ENCODE results near the gene RAB17. TPM values are rescaled to one million over a fixed set of nuclear protein-coding genes. Genes with fewer than 3 reads are reported as not detected.
"Not testable (repeated sequence)": the region's sequence is repeated elsewhere in the genome, so short reads cannot be mapped to it uniquely, and the experiment has no call there.

RAB17 gene
- polyA plus RNA-seq, 4 donors = 14.9 to 22.6 (median 16.9) TPM

DNA sequence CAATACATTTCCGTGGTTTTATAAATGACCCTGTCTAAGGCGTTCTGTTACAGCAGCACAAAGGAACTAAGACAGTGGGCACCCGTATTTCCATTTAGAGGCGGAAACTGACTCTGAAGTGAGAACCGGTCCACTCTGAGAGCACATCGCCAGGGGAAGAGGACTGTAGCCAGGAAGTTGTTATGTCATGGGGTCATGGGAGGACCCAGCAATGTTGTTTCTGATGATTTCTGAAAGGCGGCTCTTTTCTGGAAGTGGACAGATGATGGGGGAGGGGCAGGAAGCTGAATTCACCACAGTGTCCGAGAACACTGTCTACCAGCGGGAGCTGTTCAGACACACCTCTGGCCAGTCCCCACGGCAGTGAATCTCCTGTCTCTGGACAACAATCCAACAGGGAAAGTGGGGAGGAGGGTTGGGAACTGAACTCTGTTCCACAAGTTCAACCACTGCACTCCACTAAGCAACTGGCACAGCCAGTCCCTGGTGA, 34.7 kb upstream of the RAB17 start:
- DNase-seq (ENCODE audit: low read depth in 4 of 4, low spot score in 2 of 4) = no peak

DNA sequence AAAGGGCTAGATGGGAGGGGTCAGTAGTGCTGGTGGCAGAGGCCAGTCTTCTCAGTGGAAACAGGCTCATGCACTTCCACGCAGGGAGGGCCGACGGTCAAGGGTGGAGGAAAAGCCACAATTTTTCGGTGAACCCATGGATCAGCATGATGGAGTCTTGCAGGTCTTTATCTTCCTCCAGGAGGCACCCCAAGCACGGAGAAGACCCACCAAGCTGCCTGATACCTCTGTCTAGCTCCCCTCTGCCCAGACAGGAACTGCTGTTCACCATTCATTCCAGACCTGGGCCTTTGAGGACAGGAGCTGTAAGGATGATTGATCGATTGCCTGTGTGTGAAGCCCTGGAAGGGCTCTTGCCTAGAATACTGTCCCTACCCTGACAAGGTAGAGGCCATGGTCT, 34.0 kb upstream of the RAB17 start:
- DNase-seq (ENCODE audit: low read depth in 4 of 4, low spot score in 2 of 4) = no peak

GRCh38 chr2:237623428-237624403, 33.2 kb upstream of the RAB17 start:
- DNase-seq (ENCODE audit: low read depth in 4 of 4, low spot score in 2 of 4) = no peak

- DNase-seq (ENCODE audit: low read depth in 4 of 4, low spot score in 2 of 4) = no peak
Measured at GRCh38 chr2:237618449-237618848, 27.9 kb upstream of the RAB17 start.

- no peak for DNase-seq (ENCODE audit: low read depth in 4 of 4, low spot score in 2 of 4)
Measured at GRCh38 chr2:237617587-237617982, 27.1 kb upstream of the RAB17 start.

DNA sequence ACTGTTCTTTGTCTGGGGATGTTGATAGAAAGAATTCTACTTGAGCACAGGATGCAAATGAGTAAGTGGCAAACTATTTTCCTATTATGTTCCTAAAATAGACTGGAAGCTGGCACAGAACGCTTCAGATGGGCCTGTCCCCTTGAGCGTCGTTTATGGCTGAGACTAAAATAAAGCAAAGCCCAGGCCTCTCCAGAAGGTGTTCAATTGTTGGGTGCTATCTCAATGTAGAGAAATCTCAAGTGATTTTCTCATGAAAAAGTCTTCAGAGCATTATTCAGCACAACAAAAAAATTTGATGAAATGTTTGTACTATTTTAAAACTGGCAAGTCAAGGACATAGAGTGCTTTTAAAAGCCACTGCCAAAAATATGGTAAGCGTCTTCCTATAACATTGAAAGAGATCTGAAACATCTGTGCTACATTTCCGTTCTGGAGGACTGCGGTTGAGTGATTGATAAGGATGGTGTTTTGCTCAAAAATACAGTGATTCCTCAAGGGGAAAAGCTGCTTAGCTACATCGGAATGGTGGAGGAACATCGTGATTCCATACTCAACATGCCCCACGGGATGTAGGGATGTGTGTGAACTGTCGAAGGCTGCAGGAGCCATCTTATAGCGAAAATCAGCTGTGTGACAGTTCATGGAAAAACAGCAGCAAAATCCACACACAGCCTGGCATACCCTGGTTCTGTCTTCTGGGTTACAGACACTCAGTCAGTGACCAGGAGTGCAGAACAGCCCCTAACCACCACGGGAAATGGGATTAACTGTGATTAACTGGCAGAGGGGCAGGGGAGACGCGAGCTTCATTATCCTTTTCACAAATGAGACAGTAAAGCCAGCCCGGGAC, 26.4 kb upstream of the RAB17 start:
- no peak for DNase-seq (ENCODE audit: low read depth in 4 of 4, low spot score in 2 of 4)

DNA sequence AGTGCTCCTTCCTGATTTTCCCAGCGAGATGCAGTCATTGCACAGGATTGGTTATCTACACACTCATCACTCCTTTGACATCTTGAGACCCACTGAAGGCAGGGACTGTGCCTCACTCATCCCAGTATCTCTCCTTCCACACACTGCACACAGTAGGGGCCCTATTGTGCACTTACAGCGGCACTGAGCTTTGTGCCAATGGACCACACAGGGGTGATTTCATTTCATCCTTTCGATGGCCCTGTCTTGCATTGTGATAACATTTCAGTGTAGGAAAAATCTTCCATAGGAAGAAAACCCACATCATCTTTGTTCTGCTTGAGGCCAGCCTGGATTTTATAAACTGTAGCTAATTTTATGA, 25.8 kb upstream of the RAB17 start:
- DNase-seq (ENCODE audit: low read depth in 4 of 4, low spot score in 2 of 4) = no peak

DNA sequence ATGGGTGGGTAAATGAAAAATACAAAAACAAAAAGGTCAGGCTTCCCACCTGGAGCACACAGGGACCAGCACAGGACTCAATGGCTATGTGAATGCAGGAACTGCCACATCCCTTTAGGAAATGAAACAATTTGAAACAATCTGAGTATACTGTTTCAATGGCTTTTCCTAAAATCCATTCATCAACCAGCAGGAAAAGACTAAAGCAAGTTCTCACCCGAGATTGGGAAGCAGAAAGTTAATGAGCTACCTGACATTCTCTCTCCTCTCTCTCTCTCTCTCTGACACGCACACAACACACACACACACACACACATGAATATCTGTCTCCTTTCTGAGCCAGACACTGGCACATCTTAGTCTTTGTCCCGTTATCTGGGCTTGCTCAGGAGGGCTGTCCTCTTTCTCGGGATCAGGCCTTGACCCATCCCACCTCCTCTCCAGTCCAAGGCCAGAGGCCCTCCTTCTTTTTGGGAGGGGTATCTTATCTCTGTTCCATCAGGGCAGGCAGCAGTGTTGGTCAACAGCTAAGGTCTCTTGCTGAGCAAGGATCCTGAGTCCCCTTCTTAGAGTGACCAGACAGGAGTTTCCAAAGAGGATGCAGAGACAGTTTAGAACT, 25.2 kb upstream of the RAB17 start:
- no peak for DNase-seq (ENCODE audit: low read depth in 4 of 4, low spot score in 2 of 4)

DNA sequence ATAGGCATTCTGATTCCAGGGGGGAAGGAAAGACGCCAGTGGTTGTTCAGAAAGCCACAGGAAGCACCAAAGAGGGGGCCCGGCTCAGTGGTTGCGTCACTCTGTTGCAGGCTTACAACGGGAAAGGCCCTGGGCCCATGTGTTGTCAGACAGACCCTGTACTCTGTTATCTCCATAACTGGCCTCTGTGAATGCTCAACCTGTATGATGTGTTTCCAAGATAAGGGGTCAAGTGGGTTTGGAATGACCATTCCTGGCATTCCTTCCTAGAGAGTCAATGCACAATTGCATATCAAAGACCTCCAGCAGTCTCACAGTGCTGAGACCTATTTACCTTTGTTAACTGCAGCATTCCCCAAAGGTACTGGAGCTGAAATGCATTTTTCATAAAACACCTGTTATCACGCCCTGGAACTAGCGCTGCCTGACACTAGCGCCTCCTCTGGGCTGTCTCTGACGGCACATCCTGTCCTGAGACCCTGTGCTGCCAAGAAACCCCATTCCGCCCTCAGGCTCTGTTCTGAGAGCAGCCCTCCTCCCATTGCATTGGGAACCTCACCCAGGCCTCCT, 23.7 kb upstream of the RAB17 start:
- no peak for DNase-seq (ENCODE audit: low read depth in 4 of 4, low spot score in 2 of 4)

GRCh38 chr2:237613679-237614078, 23.1 kb upstream of the RAB17 start:
- DNase-seq (ENCODE audit: low read depth in 4 of 4, low spot score in 2 of 4) = no peak

- DNase-seq (ENCODE audit: low read depth in 4 of 4, low spot score in 2 of 4) = no peak
Measured at GRCh38 chr2:237612527-237613357, 22.2 kb upstream of the RAB17 start.

GRCh38 chr2:237606522-237606921, 16.0 kb upstream of the RAB17 start:
- DNase-seq (ENCODE audit: low read depth in 4 of 4, low spot score in 2 of 4) = not testable (repeated sequence)

DNA sequence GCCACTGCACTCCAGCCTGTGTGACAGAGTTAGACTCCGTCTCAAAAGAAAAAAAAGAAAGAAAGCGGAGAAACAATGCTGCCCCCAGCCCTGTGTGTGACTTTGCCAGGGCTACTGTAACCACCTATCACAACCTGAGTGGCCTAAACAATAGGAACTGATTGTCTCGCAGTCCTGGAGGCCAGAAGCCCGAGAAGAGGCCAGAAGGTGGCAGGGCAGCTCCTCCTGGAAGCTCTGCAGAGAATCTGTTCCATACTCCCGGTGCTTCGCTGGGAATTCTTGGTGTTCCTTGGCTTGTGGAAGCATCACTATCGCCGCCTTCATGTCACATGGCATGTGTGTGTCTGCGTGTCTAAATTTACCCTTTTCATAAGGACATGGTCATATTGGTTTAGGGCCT, 14.4 kb upstream of the RAB17 start:
- no peak for DNase-seq (ENCODE audit: low read depth in 4 of 4, low spot score in 2 of 4)

DNA sequence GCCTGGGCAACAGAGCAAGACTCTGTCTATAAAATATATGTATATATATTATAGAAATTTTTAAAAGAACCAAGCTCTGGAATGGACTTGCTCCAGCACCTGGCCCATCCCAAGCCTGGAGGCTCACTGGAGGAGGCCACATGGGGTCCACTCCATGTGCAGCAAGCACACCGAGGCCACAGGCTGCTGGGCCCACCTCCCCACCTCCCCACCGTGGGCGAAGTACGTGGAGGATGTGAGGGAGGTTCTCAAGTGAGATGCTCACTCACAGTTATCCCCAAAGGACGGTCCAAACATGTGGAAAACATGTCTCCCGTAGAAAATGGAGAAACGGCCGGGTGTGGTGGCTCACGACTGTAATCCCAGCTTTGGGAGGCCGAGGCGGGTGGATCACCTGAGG, 13.9 kb upstream of the RAB17 start:
- DNase-seq (ENCODE audit: low read depth in 4 of 4, low spot score in 2 of 4) = no peak

GRCh38 chr2:237603718-237604362, 13.3 kb upstream of the RAB17 start:
- no peak for DNase-seq (ENCODE audit: low read depth in 4 of 4, low spot score in 2 of 4)

GRCh38 chr2:237603049-237603717, 12.6 kb upstream of the RAB17 start:
- DNase-seq (ENCODE audit: low read depth in 4 of 4, low spot score in 2 of 4) = no peak

- no peak for DNase-seq (ENCODE audit: low read depth in 4 of 4, low spot score in 2 of 4)
Measured at GRCh38 chr2:237602409-237602808, 11.9 kb upstream of the RAB17 start.

GRCh38 chr2:237601453-237602116, 11.1 kb upstream of the RAB17 start:
- no peak for DNase-seq (ENCODE audit: low read depth in 4 of 4, low spot score in 2 of 4)
